ENCODE results near the gene RRP1. TPM values are rescaled to one million over a fixed set of nuclear protein-coding genes. Genes with fewer than 3 reads are reported as not detected.
A peak's percentile ranks its signal among the peaks of the same experiment; 100 is the strongest.

RRP1 gene, protein sequence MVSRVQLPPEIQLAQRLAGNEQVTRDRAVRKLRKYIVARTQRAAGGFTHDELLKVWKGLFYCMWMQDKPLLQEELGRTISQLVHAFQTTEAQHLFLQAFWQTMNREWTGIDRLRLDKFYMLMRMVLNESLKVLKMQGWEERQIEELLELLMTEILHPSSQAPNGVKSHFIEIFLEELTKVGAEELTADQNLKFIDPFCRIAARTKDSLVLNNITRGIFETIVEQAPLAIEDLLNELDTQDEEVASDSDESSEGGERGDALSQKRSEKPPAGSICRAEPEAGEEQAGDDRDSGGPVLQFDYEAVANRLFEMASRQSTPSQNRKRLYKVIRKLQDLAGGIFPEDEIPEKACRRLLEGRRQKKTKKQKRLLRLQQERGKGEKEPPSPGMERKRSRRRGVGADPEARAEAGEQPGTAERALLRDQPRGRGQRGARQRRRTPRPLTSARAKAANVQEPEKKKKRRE
- total RNA-seq, result 10 to 100 TPM; 19.5 to 43.2 (median 25.5) TPM

DNA sequence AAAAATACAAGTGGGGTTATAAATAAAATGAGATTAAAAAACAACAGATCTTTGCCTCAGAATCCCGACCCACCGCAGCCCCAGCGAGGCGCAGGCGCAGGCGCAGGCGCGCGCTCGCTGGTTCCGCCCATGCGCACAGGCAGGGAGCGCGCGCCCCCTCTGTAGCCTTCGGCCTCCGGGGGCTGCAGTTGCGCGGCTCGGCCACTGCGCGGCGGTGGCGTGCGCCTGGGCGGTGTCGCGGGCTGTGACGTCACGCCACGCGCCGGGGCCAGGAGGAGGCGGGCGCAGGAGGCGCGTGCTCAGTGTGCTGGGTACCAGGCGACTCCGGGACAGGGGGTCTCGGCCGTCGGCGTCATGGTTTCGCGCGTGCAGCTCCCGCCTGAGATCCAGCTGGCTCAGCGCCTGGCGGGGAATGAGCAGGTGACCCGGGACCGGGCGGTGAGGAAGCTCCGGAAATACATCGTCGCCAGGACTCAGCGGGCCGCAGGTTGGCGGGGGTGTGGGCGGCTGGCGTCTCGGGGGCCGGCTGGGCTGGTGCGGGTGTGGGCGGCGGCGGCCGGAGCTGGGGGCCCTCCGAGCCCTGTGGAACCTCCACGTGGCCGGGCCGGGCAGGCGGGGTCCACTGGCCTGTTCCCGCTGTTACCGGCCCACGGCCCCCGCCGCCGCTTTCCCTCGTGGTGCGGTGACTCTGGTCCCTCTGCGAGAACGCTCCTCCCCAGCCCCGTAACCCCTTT, at the start of gene RRP1:
Gene RRP1, plus strand, starts transcription at position 302 of the 734 bp plus-strand sequence. Its CDS starts 53 bp downstream, at position 355.
- TF ChIP-seq, protein P1, sequence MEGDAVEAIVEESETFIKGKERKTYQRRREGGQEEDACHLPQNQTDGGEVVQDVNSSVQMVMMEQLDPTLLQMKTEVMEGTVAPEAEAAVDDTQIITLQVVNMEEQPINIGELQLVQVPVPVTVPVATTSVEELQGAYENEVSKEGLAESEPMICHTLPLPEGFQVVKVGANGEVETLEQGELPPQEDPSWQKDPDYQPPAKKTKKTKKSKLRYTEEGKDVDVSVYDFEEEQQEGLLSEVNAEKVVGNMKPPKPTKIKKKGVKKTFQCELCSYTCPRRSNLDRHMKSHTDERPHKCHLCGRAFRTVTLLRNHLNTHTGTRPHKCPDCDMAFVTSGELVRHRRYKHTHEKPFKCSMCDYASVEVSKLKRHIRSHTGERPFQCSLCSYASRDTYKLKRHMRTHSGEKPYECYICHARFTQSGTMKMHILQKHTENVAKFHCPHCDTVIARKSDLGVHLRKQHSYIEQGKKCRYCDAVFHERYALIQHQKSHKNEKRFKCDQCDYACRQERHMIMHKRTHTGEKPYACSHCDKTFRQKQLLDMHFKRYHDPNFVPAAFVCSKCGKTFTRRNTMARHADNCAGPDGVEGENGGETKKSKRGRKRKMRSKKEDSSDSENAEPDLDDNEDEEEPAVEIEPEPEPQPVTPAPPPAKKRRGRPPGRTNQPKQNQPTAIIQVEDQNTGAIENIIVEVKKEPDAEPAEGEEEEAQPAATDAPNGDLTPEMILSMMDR (IDR thresholded peaks at IDR 0.05), result peak; percentile 24 to 100 (median 88)
- TF ChIP-seq POLR2A (IDR thresholded peaks at IDR 0.05), result no peak
- peak within 1 kb of the TSS; percentile 77 for H3K4me3 ChIP-seq (ENCODE audit: low read depth, poor library complexity, severe bottlenecking)
- 1% methylated on average over 31 to 45 of the region's 83 CpGs for WGBS, 2 donors
- intact Hi-C loops (cut with DNase I; ENCODE audit: low total_unique reads), result loop anchor here (10.0 kb wide), 1 partner anchor 125 kb away; no protein-coding TSS in a partner anchor
- peak; percentile 84 to 97 for DNase-seq (ENCODE audit: low spot score in 2 of 2)

DNA sequence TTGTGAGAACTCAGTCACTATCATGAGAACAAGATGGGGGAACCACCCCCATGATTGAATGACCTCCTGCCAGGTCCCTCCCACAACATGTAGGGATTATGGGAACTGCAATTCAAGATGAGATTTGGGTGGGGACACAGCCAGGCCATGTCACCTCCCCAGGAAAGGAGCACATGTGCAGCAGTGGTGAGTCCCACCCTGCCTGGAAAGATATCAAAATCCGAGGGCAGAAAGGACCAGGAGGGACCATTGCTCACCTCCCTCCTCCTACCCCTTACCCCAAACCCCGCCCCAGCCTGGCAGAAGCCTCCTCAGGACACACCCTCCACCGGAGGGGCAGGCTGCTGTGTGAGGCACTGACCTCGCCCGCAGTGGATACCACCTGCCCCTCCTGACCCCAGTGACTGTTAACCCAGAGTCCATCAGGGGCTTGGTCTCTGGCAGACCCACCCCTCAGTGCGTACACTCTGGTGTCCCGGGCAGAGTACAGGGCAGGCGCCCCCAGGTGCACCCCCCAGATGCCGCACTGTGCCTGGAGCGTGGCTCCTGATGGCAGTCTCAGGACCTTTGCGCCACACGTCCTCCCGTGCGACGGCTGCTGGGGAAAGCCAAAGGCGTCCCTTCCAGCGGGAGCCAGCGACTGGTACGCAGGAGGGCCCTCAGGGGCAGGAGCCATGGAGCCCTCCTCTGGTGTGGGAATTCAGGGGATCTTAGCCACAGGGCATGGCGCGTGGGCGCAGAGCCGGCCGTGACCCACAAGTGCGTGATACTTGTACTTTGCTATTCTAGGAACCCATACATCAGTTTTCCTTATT, 49.5 kb upstream of the RRP1 start:
- no peak for DNase-seq (ENCODE audit: low spot score in 2 of 2)
- intact Hi-C loops (cut with DNase I; ENCODE audit: low total_unique reads), result no loop called here
- 81 to 88% methylated on average over 23 to 25 of the region's 25 CpGs for WGBS, 2 donors
- TF ChIP-seq POLR2A (IDR thresholded peaks at IDR 0.05), result no peak
- TF ChIP-seq, protein P1 (IDR thresholded peaks at IDR 0.05), result no peak
- no peak overlapping the region for H3K4me3 ChIP-seq (ENCODE audit: low read depth, poor library complexity, severe bottlenecking)

DNA sequence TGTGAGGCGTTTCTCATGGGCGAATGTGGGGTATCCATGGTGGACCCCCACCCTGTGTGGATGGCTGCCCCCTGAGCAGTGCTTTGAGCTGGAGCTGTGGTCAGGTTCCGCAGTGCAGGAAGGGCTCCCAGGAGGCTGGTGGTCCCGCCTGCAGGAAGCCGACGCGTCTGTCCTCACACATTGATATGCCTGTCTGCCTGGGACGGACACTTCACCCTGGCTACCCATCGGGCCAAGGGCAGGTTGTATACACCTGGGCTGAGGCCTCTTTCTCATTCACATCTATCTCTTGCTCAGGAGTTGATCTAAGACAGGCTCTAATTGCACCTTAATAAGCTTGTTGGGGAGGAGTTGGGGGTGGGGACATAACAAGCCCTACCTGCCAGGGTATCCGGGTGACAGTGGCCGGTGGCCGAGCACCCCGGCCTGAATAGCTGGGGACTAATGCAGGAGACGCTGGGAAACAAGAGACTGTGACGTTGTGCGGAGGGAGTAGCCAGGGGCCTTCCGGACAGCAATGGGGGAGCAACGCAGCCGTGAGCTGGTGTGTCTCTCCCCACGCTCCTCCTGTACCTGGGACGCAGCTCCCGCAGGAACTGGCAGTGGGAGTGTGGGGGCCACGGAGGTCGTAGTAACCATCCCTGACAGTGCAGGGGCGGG, 48.8 kb upstream of the RRP1 start:
- TF ChIP-seq, protein P1 (IDR thresholded peaks at IDR 0.05), result no peak
- TF ChIP-seq POLR2A (IDR thresholded peaks at IDR 0.05), result no peak
- DNase-seq (ENCODE audit: low spot score in 2 of 2), result no peak
- no peak overlapping the region for H3K4me3 ChIP-seq (ENCODE audit: low read depth, poor library complexity, severe bottlenecking)
- intact Hi-C loops (cut with DNase I; ENCODE audit: low total_unique reads), result no loop called here
- 36 to 44% methylated on average over 14 to 19 of the region's 25 CpGs for WGBS, 2 donors

DNA sequence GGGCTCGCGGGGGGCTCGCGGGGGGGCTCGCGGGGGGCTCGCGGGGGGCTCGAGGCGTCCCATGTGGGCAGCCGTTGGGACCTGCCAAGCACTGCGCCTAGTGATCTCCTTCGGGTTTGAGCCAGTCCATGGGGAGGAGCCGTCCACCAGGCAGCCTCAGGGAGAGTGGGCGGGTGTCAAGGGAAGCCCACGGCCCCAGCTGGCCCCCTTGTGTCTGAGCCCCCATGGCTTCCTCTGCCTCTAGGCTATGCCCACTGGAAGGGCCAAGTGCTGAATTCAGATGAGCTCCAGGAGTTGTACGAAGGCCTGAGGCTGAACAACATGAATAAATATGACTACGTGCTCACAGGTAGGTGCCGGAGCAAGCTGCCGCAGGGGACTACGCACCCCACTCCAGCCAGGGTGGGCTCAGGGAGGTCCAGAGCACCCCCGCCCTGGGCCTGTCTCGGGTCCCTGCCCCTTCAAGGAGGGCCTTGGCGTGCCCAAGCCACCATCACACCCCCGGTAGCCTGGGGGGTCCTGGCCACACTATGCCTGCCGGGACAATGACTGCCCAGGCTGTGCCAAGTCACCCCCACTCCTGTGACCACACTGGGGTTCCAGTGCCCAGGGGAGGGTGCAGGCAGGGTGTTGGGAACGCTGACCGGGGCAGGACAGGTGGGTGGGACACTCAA, 47.8 kb upstream of the RRP1 start:
- no peak for DNase-seq (ENCODE audit: low spot score in 2 of 2)
- no peak for TF ChIP-seq POLR2A (IDR thresholded peaks at IDR 0.05)
- TF ChIP-seq, protein P1 (IDR thresholded peaks at IDR 0.05), result no peak
- WGBS, 2 donors, result 79 to 86% methylated on average over 9 to 11 of the region's 28 CpGs
- intact Hi-C loops (cut with DNase I; ENCODE audit: low total_unique reads), result no loop called here
- H3K4me3 ChIP-seq (ENCODE audit: low read depth, poor library complexity, severe bottlenecking), result no peak overlapping the region

Data from lower leg skin (tissue), 4 donors.